Measurements from ENCODE around the gene KDELR1.

The KDELR1 gene

GRCh38 chr19:48391100-48392005, at the start of gene KDELR1:
KDELR1 (minus strand) TSS chr19:48391551; CDS start chr19:48391358, 193 bp downstream.
- ATAC-seq = peak; percentile 71
- peak within 1 kb of the TSS; percentile 96 to 99 for H3K4me3 Mint-ChIP-seq
- peak; percentile 79 to 83 for DNase-seq

GRCh38 chr19:48436586-48436985, 45.2 kb upstream of the KDELR1 start:
- Mint-ChIP-seq H3K4me3 (no peak overlapping the region), H3K9me3 (no peaks in the 10 kb centered on the region), H3K27me3 (peaks cover 27% of the 10 kb centered on the region), H3K4me1 (no peaks in the 10 kb centered on the region), H3K27ac (no peak overlapping the region)
- DNase-seq (no peak), ATAC-seq (no peak)

More at GRCh38 chr19:48391100-48392005, at the start of gene KDELR1:
- Mint-ChIP-seq H3K27ac (peak within 1 kb of the TSS; percentile 97 to 98), H3K4me1 (peaks cover 67% of the 10 kb centered on the region), H3K27me3 (peaks cover 42% of the 10 kb centered on the region), H3K9me3 (no peaks in the 10 kb centered on the region)

- H3K4me3 Mint-ChIP-seq = no peak overlapping the region
- H3K4me1 Mint-ChIP-seq = no peaks in the 10 kb centered on the region
- ATAC-seq = no peak
- peaks cover 17% of the 10 kb centered on the region for H3K27me3 Mint-ChIP-seq
- H3K9me3 Mint-ChIP-seq = no peaks in the 10 kb centered on the region
- no peak for DNase-seq
- no peak overlapping the region for H3K27ac Mint-ChIP-seq
These were observed 42.0 kb upstream of the KDELR1 start for GRCh38 chr19:48433337-48433736.

DNA sequence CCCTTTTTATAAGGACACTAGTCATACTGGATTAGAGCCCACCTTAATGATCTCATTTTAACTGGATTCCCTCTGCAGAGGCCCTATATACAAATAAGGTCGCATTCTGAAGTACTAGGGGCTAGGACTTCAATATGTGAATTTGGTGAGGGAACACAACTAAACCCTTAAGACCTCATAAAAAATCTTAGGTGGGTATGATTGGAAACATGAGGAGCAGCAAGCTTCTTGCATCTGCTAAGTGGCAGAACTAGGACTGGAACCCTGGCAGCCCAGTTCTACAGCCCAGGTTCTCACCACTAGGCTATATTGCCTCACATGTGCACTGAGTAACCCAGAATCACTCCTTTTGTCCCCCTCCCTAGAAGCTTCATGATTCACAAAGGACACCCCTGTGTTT, 37.3 kb upstream of the KDELR1 start:
- ATAC-seq = no peak

DNA sequence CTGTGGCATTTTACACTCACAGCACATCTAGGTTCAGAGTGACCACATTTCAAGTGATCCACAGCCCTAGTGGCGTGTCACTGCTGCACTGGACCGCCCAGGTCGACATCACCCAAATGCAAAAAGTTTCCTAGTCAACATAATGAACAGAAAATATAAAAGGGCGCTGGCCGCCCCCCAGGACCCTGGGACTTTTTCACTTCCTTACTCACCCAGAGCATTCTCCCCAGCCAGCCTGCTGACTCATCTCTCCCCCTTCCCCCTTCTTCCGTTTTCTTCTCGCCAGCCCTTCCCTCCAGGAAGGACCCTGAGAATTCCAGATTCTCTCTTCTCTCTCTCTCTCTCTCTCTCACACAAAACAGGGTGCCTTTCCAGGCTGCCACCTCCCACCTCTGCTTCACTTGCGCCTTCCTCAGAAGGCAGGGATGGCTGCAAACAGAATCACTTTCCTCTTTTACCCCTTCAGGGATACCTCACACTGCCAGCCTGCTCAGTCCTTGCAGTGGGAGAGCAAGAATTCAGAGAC, 33.4 kb upstream of the KDELR1 start:
- no peaks in the 10 kb centered on the region for H3K27me3 Mint-ChIP-seq
- no peak for DNase-seq
- peaks cover 9% of the 10 kb centered on the region for H3K4me1 Mint-ChIP-seq
- H3K4me3 Mint-ChIP-seq = peak overlapping the region; percentile 17 to 60
- peak overlapping the region in 1 of 2 donors; percentile 80 for H3K27ac Mint-ChIP-seq
- no peak for ATAC-seq
- H3K9me3 Mint-ChIP-seq = no peaks in the 10 kb centered on the region

More for the DNA sequence above, 37.3 kb upstream of the KDELR1 start:
- H3K27me3 Mint-ChIP-seq = no peaks in the 10 kb centered on the region
- peaks cover 9% of the 10 kb centered on the region for H3K4me1 Mint-ChIP-seq
- no peaks in the 10 kb centered on the region for H3K9me3 Mint-ChIP-seq
- H3K27ac Mint-ChIP-seq = peak overlapping the region in 1 of 2 donors; percentile 33
- DNase-seq = no peak
- no peak overlapping the region for H3K4me3 Mint-ChIP-seq

- ATAC-seq (no peak), DNase-seq (no peak)
- no peak overlapping the region for H3K27ac Mint-ChIP-seq
- peaks cover 24% of the 10 kb centered on the region for H3K27me3 Mint-ChIP-seq
- H3K9me3 Mint-ChIP-seq = no peaks in the 10 kb centered on the region
- peaks cover 27% of the 10 kb centered on the region for H3K4me1 Mint-ChIP-seq
- H3K4me3 Mint-ChIP-seq = no peak overlapping the region
These were observed 30.2 kb upstream of the KDELR1 start for GRCh38 chr19:48421548-48421947.

DNA sequence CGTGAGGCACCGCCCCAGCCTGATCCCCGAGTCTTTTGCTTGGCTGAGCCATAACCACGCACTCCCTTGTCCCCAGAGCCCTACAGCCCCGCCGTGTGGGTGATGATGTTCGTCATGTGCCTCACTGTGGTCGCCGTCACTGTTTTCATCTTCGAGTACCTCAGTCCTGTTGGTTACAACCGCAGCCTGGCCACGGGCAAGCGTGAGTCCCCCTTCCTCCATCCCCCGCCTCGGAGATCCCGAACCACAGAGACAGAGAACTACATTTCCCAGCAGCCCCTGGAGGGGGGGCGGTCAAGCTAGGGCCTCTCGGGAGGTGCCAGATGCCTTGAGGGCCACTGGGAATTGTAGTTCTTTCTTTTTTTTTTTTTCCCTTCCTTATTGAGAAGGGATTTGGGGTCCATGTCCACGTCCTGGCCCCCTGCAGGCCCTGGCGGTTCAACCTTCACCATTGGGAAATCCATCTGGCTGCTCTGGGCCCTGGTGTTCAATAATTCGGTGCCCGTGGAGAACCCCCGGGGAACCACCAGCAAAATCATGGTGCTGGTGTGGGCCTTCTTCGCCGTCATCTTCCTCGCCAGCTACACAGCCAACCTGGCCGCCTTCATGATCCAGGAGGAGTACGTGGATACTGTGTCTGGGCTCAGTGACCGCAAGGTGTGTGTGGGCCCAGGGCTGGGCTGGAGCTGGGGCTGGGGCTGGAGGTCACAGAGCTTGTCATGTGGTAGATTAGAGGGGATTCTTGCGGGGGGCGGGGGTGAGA, 28.0 kb upstream of the KDELR1 start:
- peak overlapping the region; percentile 75 to 86 for H3K4me3 Mint-ChIP-seq
- no peaks in the 10 kb centered on the region for H3K9me3 Mint-ChIP-seq
- ATAC-seq (peak; percentile 92), DNase-seq (peak; percentile 78 to 89)
- peak overlapping the region; percentile 90 to 93 for H3K27ac Mint-ChIP-seq
- peaks cover 42% of the 10 kb centered on the region for H3K27me3 Mint-ChIP-seq
- peaks cover 37% of the 10 kb centered on the region for H3K4me1 Mint-ChIP-seq

- peak overlapping the region; percentile 75 to 86 for H3K4me3 Mint-ChIP-seq
- peak overlapping the region; percentile 90 to 93 for H3K27ac Mint-ChIP-seq
- peak; percentile 58 for ATAC-seq
- peaks cover 50% of the 10 kb centered on the region for H3K27me3 Mint-ChIP-seq
- DNase-seq = peak in 1 of 2 donors; percentile 43
- no peaks in the 10 kb centered on the region for H3K9me3 Mint-ChIP-seq
- peaks cover 45% of the 10 kb centered on the region for H3K4me1 Mint-ChIP-seq
These were observed 27.1 kb upstream of the KDELR1 start for GRCh38 chr19:48418317-48419064.

GRCh38 chr19:48417421-48417820, 26.1 kb upstream of the KDELR1 start:
- no peak for DNase-seq
- Mint-ChIP-seq H3K9me3 (no peaks in the 10 kb centered on the region), H3K27ac (no peak overlapping the region), H3K4me1 (peaks cover 47% of the 10 kb centered on the region), H3K4me3 (no peak overlapping the region), H3K27me3 (peaks cover 53% of the 10 kb centered on the region)
- no peak for ATAC-seq

- H3K4me3 Mint-ChIP-seq = peak overlapping the region; percentile 77 to 83
These were observed 24.5 kb upstream of the KDELR1 start for GRCh38 chr19:48415806-48416221.

DNA sequence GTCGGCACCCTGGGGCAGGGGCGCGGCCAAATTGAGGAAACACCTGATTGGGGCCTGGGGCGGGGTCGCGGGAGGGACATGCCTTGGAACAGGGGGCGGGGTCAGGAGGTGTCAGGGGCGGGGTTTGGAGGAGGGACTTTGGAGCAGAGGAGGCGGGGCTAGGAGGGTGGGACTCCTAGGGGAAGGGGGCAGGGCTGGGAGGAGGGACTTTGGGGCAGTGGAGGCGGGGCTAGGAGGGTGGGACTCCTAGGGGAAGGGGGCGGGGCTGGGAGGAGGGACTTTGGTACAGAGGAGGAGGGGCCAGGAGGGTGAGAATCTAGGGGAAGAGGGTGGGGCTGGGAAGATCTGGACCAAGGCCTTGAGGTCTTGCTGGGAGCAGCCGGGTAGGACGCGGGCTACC, 24.0 kb upstream of the KDELR1 start:
- ATAC-seq = peak; percentile 46
- peaks cover 47% of the 10 kb centered on the region for H3K4me1 Mint-ChIP-seq
- no peak overlapping the region for H3K27ac Mint-ChIP-seq
- H3K27me3 Mint-ChIP-seq = peaks cover 53% of the 10 kb centered on the region
- DNase-seq = peak; percentile 62 to 67
- H3K4me3 Mint-ChIP-seq = peak overlapping the region; percentile 77 to 83
- H3K9me3 Mint-ChIP-seq = no peaks in the 10 kb centered on the region

More at GRCh38 chr19:48415806-48416221, 24.5 kb upstream of the KDELR1 start:
- H3K9me3 Mint-ChIP-seq = no peaks in the 10 kb centered on the region
- DNase-seq (no peak), ATAC-seq (no peak)
- peaks cover 53% of the 10 kb centered on the region for H3K27me3 Mint-ChIP-seq
- no peak overlapping the region for H3K27ac Mint-ChIP-seq
- peaks cover 47% of the 10 kb centered on the region for H3K4me1 Mint-ChIP-seq

DNA sequence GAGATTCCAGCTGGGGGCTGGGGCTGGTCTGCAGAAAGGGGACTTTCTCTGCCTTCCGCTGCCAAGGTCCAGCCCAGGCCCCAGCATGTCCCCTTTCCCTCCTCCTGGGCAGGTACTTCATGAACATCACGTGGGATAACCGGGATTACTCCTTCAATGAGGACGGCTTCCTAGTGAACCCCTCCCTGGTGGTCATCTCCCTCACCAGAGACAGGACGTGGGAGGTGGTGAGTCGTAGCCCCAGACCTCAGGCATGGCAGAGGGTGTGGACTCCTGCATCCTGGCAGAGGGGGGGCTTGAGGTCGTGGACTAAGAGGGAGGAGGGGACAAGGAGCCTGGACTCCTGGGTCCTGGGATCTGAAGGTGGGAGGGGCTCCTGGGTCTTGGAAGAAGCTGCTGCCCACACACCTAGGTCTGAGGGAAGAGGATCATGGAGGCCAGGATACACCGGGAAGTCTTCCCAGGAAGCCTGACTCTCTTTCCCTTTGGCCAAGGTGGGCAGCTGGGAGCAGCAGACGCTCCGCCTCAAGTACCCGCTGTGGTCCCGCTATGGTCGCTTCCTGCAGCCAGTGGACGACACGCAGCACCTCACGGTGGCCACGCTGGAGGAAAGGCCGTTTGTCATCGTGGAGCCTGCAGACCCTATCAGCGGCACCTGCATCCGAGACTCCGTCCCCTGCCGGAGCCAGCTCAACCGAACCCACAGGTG, 22.7 kb upstream of the KDELR1 start:
- Mint-ChIP-seq H3K27me3 (peaks cover 53% of the 10 kb centered on the region), H3K27ac (no peak overlapping the region), H3K4me3 (peak overlapping the region in 1 of 2 donors; percentile 83), H3K9me3 (no peaks in the 10 kb centered on the region), H3K4me1 (peaks cover 41% of the 10 kb centered on the region)
- DNase-seq = no peak
- no peak for ATAC-seq

DNA sequence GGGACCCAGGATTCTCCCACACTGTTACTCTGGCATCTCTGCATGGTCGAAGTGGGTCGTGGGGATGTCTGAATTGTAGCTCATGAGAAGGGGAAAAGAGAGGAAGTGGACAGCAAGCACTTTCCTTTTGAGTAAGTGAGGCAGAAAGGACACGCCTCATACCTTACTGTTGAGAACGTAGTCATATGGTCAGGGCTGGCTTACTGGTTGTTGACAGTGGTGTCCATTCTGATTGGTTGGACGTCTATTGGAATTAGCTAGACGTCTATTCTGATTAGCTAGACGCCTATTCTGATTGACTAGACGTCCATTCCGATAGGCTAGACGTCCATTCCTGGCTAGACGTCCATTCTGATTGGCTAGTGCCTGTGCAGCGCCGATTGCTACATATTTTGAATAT, 14.5 kb upstream of the KDELR1 start:
- peaks cover 11% of the 10 kb centered on the region for H3K4me1 Mint-ChIP-seq
- H3K27me3 Mint-ChIP-seq = peaks cover 18% of the 10 kb centered on the region
- no peaks in the 10 kb centered on the region for H3K9me3 Mint-ChIP-seq
- DNase-seq (no peak), ATAC-seq (no peak)
- no peak overlapping the region for H3K4me3 Mint-ChIP-seq
- H3K27ac Mint-ChIP-seq = no peak overlapping the region

DNA sequence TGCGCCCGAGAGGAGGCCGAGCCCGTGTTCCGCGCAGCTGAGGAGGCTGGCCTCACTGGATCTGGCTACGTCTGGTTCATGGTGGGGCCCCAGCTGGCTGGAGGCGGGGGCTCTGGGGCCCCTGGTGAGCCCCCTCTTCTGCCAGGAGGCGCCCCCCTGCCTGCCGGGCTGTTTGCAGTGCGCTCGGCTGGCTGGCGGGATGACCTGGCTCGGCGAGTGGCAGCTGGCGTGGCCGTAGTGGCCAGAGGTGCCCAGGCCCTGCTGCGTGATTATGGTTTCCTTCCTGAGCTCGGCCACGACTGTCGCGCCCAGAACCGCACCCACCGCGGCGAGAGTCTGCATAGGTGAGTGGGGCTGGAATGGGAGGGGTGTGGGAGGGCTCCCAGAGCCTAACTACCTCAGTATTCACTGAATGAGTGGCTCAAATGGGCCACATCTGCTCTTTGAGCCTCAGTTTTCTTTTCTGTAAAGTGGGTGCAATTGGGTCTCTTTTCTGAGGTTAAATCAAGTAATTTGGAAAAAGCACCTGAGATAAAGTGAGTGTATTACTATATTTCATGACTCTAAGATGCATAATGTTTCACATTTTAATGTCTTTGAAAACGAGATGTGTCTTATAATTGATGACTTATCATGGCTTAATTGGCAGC, 13.8 kb upstream of the KDELR1 start:
- no peaks in the 10 kb centered on the region for H3K9me3 Mint-ChIP-seq

More for the DNA sequence above, 13.8 kb upstream of the KDELR1 start:
- no peak for DNase-seq
- H3K4me3 Mint-ChIP-seq = no peak overlapping the region
- ATAC-seq = no peak
- H3K27me3 Mint-ChIP-seq = peaks cover 18% of the 10 kb centered on the region
- H3K27ac Mint-ChIP-seq = no peak overlapping the region
- peaks cover 11% of the 10 kb centered on the region for H3K4me1 Mint-ChIP-seq
